ENCODE measurements around the gene TOMM5. TPM values are rescaled to one million over a fixed set of nuclear protein-coding genes. Genes with fewer than 3 reads are reported as not detected.

TOMM5 gene
- 100 to 1,000 TPM; 235 to 239 TPM for total RNA-seq

DNA sequence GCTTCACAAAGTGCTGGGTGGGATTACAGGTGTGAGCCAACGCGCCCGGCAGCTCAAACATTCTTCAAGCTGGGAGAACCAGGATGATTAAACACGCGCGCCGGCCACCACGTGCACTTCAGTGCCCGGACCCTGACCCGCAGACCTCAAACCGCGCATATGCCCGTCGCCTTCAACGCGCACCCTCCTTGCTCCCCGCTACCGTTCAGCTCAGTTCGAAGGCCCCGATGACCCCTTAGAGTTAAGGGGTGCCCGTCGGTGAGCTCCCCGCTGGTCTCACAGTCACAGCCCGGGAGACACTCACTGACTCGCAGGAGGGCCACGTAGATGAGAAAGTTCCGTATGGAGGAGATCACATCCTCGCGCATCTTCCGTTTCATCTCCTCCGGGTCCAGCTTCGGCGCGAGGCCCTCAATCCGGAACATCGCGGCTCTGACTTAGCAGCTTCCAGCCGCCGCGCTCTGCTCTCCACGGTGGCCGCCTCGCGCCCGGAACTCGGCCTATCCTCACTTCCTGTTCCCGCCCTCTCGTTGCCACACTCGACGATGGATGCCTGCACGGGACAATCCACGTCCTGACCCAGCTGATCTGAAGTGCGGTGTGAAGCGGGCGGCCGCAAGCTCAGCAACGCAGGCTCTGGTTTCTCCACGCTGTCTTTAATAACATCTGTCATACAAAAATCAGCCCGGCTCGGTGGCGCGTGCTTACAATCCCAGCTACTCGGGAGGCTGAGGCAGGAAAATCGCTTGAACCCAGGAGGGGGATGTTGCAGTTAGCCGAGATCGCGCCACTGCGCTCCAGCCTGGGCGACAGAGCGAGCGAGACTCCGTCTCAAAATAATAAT lies at the start of gene TOMM5:
Gene TOMM5, minus strand, starts transcription at position 490 of the 844 bp plus-strand sequence. Its CDS starts 65 bp downstream, at position 425.
- CTCF ChIA-PET = interaction anchor here (0.5 to 1.2 kb wide), 5 partner anchors 42 to 192 kb away, joined by 3 to 5 read pairs (median 3); no protein-coding TSS in a partner anchor
- POLR2A ChIA-PET = interaction anchor here (0.5 to 1.8 kb wide), 9 partner anchors 13 to 512 kb away, joined by 3 to 14 read pairs (median 3); partner anchors contain the start of genes FBXO10 and POLR1E

DNA sequence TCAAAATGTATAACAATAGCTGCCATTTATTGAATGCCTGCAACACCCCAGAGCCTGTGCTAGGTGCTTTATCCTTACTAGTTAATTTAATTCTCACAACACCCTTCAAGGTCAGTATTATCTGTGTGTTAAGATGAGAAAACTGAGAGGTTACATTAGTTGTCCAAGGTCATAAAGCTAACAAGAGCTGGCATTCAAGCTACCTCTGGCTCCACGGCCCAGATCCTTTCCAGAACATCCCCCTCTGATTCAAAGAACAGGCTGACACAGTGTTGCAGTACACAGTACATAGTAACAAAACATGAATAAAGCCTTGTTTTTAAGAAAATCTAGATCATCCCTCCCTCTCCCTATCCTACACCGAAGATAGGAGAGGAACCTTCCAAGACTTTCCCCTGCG lies 48.9 kb upstream of the TOMM5 start:
- POLR2A ChIA-PET = no interaction called here
- CTCF ChIA-PET = no interaction called here

DNA sequence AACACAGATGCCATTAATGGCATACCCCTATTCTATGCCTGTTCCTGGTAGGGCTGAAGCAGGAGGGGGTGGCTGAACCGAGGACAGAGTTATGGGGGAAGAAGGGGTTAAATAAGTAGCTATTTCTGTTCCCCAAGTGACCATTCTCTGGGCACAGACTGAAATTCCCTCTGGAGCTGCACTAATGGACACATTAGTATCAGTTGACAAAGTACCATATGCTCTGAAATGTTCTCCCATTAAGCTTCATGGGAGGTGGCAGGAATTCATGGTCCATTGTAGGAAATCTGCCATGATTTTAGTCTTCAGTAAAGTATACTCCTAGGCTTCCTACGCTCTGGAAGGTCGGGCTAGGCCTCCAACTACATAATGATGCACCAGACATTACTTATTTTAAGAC lies 47.8 kb upstream of the TOMM5 start:
- POLR2A ChIA-PET = no interaction called here

DNA sequence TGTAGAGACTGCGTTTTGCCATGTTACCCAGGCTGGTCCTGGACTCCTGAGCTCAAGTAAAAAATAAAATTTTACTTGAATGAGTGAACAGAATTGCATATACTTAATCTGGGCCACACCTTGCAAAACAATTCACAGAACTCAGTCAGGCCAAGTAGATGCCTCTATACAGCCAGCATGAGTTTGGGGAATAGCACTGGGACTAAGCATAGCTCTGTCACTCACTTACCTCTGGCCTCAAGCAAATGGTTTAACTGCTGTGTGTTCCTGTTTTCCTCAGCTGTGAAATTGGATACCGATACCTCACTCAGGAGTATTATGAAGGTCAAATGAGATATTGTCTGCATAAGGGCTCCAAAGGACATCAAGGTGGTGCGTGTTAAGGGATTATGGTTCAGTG lies 47.4 kb upstream of the TOMM5 start:
- ChIA-PET POLR2A (no interaction called here), CTCF (no interaction called here)

More for the DNA sequence above, 47.8 kb upstream of the TOMM5 start:
- CTCF ChIA-PET = no interaction called here

DNA sequence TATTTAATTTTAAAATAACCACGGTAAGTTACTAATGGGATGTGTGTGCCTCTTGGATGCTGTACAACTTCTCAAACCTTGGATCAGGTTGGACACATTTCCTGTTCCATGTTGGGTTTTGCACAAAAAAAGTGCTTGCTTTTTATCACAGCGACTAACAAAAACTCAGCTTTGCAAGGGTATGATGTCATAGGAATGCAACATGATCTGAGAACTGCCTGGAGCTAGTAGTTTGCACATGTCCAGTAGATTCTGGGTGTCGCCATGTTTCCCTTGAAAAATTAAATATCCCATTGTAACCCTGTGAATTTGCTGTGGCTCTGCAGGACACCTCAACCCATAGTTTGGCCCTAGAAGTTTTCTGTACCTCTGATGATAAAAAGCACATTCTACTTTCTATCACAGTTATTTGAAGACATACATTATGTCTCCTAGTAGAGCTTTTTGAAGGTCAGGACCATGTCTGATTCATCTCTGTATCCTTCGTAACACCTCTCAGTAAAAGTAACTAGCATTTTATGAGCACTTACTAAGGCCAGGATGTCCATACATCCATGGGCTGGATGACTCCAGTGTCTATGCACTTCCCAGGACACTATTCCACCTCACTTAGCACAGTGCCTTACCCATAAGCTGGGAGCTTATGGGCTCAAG lies 46.8 kb upstream of the TOMM5 start:
- CTCF ChIA-PET = no interaction called here

DNA sequence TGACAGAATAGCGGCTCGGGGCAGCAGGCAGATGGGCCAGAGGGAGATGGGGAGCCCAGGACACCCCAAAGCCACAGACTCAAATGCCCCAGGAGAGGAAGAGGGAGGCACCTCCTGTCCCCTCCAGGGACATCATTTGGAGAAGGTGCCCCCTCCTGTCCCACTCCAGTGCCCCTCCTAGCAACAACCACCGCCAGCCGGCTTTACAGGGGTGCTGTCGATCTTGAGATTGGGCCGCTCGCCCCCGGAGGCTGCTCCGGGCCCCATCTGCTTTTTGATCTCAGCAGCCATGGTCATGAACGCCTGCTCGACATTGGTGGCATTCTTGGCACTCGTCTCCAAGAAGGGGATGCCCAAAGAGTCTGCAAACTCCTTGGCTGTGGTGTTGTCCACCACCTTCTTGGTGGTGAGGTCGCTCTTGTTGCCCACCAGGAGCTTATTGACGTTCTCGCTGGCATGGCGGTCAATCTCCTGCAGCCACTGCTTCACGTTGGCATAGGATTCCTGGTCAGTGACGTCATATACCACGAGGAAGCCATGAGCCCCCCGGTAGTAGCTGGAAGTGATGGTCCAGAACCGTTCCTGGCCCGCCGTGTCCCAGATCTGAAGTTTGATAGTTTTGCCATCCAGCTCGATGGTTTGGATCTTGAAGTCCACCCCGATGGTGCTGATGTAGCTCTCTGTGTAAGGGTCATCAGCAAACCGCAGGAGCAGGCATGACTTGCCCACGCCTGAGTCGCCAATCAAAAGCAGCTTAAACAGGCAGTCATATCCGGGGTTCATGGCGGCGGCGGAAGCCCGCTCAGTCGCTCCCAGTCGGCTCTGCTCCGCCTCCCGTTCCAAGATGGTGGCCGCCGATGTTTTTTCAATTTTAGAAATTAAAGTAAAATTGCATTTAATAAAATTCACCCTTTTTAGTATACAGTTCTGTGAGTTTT lies 44.4 kb upstream of the TOMM5 start:
- ChIA-PET CTCF (no interaction called here), POLR2A (no interaction called here)

More for the DNA sequence above, 46.8 kb upstream of the TOMM5 start:
- POLR2A ChIA-PET = no interaction called here

DNA sequence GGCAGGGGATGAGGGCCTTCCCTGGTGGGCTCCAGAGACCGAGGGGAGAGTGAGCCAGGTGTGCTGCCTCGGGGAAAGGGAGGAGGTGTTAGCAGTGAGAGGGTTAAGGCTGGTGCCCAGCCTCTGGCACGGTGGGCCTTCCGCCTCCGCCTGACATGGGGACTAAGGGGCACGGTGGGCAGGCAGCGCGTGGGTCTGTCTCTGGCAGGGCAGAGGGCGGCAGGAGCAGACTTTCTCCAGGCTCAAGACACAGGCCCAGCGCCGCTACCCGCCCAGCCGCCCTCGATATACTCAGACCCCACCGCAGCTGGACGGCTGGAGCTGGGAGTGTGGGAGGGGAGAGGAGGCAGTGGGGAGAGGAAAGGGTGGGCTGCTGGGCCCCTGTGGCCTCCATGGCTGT lies 43.4 kb upstream of the TOMM5 start:
- CTCF ChIA-PET = no interaction called here

DNA sequence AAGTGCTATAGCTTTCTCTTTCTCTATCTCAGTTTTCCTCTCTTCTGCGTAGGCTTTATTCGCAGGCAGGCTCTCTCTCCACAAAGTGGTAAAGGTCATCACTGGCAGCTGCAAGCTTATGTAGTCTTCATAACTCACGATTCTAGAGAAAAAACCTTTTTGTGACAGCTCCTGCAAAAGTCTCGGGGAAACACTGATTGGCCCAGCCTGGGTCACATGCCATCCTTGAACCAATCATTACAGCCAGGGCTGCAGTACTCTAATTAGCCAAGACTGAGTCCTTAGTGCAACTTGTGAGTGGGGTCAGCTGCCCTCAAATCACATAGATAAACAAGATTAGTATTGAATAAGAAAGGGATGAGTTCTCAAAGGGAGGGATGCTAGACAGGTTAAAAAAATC lies 40.1 kb upstream of the TOMM5 start:
- ChIA-PET CTCF (no interaction called here), POLR2A (no interaction called here)

More for the DNA sequence above, 43.4 kb upstream of the TOMM5 start:
- POLR2A ChIA-PET = no interaction called here

DNA sequence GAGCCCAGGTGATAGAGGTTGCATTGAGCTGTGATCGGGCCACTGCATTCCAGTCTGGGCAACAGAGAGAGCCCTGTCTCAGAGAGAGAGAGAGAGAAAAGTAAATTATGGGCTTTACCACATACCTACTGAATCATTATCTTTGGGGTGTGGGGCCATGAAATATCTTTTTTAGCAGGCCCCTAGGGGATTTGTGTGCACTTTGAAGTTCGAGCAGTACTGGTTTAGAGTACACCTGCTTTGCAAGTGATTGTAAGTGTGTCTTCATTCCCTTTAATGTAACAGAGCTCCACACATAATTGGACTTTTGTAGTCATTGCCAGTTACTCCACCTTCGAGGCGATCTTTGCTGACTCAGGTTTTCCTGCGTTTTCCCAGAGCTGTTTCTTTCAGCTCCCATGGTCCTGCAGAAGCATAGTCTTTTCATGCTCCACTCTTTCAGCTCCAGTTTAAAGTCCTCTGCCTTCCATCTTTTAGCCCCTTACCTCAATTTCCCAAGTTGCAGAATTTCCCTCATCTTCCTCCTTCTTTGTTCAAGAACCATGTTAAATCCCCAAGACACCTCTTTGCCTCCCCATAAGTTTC lies 34.4 kb upstream of the TOMM5 start:
- CTCF ChIA-PET = no interaction called here

DNA sequence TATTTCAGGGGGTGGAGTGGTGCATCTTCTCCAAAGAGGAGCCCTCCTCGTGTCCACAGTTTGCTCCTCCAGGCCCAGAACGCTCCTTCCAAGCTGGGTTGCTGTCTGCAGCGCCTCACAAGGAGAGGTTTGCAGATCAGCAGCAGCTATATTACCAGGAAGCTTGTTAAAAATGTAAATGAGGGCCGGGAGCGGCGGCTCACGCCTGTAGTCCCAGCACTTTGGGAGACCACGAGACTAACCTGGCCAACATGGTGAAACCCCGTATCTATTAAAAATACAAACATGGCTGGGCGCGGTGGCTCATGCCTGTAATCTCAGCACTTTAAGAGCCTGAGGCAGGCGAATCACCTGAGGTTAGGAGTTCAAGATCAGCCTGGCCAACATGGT lies 33.4 kb upstream of the TOMM5 start:
- ChIA-PET CTCF (no interaction called here), POLR2A (no interaction called here)

More for the DNA sequence above, 34.4 kb upstream of the TOMM5 start:
- POLR2A ChIA-PET = no interaction called here

DNA sequence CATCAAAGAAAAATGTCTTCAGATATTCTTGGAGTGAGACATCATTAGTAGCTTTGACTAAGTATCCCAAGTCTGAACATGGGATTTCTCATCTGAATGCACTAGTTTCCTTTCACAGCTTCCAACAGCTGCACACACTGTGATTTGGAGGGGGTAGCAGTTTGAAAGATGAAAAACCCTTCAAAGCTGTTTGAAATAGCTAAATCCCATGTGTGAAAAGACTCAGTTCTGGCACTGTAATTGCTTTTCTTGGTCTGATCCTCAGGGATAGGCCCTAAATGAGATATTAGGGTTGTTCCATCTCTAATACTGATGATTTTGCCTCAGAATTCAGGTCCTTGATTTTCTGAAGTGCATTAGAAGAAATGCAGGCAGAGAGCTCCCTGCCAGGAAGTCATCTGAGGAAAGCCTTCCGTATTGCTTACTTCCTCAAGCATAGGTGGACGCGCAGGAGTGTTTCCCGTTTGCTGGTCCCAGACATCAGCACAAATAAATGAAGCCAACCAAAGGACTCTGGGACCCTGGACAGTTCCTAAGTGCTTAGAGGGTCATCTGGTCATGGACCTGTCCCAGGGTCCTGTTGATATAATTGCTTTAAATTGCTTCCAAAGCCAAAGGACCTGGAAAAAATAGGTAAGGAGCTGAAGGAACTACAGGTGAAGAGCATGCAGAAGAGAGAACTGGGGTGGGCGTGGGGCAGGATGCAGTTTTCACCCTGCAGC lies 32.8 kb upstream of the TOMM5 start:
- CTCF ChIA-PET = no interaction called here
- POLR2A ChIA-PET = no interaction called here

DNA sequence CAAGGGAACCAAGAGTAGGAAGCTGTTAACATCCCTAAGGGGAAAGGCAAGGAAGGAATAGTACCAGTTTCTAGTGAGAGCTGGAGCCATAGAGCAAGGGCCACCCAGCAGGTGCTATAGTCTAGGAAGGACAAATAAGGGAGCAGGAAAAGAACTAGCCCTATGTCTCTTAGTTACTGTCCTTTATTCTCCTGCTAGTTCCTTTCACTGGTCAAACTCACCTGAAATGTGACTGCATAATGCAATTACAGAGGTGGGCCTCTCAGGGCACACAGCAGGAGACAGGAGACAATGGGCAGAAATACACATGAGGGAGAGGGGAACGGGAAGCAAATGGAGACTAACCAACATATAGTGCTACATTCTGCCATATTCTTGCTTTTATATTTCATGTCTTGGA lies 31.7 kb upstream of the TOMM5 start:
- CTCF ChIA-PET = no interaction called here
- POLR2A ChIA-PET = no interaction called here

DNA sequence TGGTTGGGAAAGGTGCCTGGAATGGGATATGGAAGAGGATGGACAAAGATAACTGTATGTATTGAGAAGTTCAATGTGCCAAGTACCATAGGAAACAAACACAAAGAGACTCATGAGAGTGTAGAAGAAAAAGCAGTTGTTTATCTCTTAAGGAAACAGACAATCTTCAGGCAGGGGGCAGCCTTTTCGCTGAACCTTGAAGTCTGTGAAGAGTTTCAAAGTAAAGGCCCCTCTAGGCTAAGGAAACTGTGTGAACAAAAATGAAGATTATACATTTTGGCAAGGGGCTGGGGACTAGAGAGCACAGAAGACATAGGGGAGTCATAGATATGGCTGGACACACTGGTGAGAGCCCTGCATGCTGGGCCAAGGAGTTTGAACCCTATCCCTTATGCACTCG lies 30.9 kb upstream of the TOMM5 start:
- POLR2A ChIA-PET = no interaction called here
- CTCF ChIA-PET = no interaction called here

DNA sequence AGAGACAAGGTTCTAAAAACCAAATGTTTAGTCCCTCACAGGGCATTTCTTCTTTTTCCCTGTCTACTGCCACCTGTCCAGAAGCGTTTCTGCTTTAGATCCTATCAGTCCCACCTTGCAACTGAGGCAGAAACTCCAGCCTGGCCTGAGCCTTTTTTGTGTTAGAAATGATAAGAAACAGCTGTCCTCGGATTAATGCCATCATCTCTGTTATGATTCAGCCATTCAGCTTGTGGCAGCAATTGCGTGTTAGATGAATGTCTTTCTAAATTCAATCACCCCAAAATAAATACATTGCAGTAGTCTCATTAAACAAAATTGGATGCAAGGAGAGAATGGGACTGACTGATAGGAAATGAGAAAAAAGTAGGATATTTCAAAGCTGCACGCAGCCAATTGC lies 30.1 kb upstream of the TOMM5 start:
- ChIA-PET POLR2A (no interaction called here), CTCF (no interaction called here)

DNA sequence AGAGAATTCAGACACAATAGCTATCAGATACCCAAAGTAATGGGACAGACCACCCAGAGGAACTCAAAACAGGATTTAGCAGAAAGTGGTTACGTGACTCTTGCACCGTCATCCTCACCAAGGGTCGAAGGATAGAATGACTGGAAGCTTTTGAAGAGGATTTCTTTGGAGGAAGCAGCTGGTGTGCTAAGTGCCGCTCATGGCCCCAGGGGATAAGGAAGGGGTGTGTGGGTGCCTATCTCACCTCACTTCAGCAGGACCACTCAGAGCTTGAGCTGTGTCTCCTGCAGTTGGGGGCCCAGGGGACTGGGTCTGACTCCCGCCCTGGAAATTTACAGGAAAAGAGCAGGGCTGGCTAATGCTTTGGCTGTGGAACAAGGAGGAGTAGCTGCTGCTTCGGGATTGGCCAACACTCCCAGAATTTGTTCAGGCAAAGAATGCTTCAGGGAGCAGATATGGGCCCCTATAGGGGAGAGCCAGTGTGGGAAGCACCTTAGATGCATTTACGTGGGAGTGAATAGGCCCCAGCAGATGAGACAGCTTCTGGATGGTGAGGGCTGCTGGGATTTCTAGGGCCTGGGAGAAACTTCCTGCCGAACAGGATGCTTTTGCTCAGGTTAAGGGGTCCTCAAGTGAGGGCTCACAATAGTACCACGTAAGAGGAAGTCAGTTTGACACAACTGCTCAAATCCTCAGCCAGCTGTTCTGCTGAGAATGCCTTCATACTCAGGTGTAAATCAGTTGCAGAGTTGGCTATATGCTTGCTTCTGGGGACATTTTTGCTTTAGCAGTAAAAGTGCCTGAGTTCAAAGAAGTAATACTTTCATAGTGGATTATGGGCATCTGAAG lies 29.1 kb upstream of the TOMM5 start:
- CTCF ChIA-PET = no interaction called here
- POLR2A ChIA-PET = no interaction called here

DNA sequence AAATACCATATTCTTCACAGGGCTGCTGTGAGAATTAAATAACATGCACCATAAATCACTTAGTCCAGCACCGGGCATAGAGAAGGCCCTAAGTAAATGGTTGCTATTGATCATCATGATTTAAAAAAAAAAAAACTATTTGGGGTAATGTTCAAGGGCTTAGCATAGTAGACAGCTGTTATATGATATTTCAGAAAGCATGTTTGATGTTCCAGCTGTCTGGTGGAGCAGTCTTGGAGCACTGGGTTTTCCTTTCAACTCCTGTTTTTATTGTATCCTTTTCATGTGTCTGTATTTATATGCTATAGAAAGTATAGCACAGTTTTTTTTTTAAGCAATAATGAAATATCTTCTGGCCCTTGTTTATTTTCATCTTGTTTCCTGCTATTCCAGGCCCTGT lies 28.0 kb upstream of the TOMM5 start:
- CTCF ChIA-PET = no interaction called here
- POLR2A ChIA-PET = no interaction called here

DNA sequence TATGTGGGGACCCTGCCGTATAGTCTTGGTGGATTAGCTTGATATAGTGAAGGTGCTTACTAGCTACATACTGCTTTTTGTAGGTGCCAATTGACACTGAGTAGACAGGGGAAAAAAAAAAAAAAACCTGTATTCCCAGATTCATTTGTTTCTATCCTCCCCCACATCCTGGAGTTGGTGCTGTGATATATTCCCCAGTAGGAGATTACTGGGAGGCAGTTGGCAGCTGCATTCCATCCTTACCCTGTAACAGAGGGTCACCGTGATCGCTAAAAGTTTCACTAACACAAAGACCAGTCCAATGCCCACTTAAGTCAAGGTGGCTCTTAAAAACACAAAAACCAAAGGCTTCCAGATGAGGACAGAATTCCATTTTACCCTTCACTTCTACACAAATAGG lies 27.4 kb upstream of the TOMM5 start:
- CTCF ChIA-PET = no interaction called here
- POLR2A ChIA-PET = interaction anchor here (0.6 kb wide), 1 partner anchor 46 kb away, joined by 3 read pairs; no protein-coding TSS in a partner anchor

DNA sequence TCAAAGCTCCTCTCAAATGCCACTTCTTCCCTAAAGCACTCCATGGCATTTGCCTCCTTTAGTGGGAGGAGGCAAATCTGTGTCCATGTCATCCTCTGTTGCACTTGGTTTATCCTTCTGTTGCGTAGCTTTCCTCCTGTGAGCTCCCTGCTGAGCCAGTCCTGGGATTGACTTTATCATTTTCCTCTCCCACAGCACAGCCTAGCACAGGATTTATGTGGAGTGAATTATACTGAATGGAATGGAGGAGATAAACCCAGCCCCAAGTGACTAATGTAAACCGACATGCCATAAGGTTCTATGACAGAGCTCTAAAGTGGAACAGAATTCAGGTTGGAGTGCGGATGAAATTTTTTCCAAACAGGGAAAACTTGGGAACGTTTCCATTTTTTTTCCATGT lies 26.4 kb upstream of the TOMM5 start:
- CTCF ChIA-PET = no interaction called here
- POLR2A ChIA-PET = no interaction called here

DNA sequence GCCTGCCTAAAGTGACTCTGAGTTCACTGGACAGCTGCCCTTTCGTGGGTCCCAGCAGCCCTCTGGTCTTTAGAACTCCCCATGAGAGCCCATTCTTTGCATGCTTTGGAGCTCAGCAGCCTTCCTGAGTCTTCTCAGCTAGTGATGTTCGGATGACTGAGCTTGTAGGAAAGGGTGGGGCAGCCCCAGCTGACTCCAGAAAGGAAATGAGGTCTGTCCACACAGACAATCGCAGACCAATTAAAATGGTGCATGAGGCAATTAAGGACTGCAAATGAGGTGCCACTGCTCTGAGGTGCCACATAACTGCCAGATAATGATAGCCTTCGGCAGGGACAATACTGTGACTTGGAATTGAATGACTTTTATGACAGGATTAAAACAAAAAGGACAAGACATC lies 25.4 kb upstream of the TOMM5 start:
- POLR2A ChIA-PET = no interaction called here
- CTCF ChIA-PET = no interaction called here

Measured in activated CD8-positive, alpha-beta memory T cell treated with anti-CD3 and anti-CD28 coated beads for 36 hours (primary cell).